Gastrocnemius medialis (tissue), 4 donors: ENCODE results near the gene ZNF541. TPM values are rescaled to one million over a fixed set of nuclear protein-coding genes. Genes with fewer than 3 reads are reported as not detected.

Experiments
- ATAC-seq, 2 donors: fragments of 150-250 bp; one replicate each; pipeline ENCODE4 v1.9.1; 2016
- DNase-seq, 2 donors: peaks; one replicate each; pipeline ENCODE4 v3.0.0-alpha.2; 2019
- H3K27ac ChIP-seq, 4 donors: fragments of 200-600 bp; sonication (generic); 1 replicate in 1 of 4; 2 replicates in 3 of 4; pipeline ENCODE4 v1.5.1; 2016 to 2018; ENCODE audit warnings: mild to moderate bottlenecking in 2 of 4, moderate library complexity in 1 of 4
- H3K27me3 ChIP-seq, 3 donors: fragments of 200-600 bp; sonication (generic) in 2 of 3; 1 replicate in 1 of 3; 2 replicates in 2 of 3; pipeline versions ENCODE4 v1.5.1 to v1.6.0; 2016 to 2019; ENCODE audit warnings: mild to moderate bottlenecking in 1 of 3, moderate library complexity in 1 of 3
- H3K36me3 ChIP-seq, 2 donors: fragments of 200-600 bp; sonication (generic) in 1 of 2; one replicate each; pipeline ENCODE4 v1.5.1; 2017 to 2018
- H3K4me1 ChIP-seq, 2 donors: fragments of 200-600 bp; sonication (generic) in 1 of 2; one replicate each; pipeline ENCODE4 v1.5.1; 2016 to 2017; ENCODE audit warnings: mild to moderate bottlenecking in 2 of 2
- H3K4me3 ChIP-seq, 4 donors: fragments of 200-600 bp; sonication (generic) in 3 of 4; 1 replicate in 1 of 4; 2 replicates in 3 of 4; pipeline ENCODE4 v1.5.1; 2016 to 2019; ENCODE audit warnings: mild to moderate bottlenecking in 2 of 4
- H3K9me3 ChIP-seq, 3 donors: fragments of 200-600 bp; sonication (generic) in 2 of 3; 1 replicate in 1 of 3; 2 replicates in 2 of 3; pipeline ENCODE4 v1.5.1; 2016 to 2019
- POLR2A ChIP-seq, 2 donors: fragments of 450-650 bp; IDR thresholded peaks; one replicate each; pipeline ENCODE4 v1.6.1; 2017; ENCODE audit warnings: antibody characterized with exemption in 2 of 2, mild to moderate bottlenecking in 2 of 2, moderate library complexity in 2 of 2
- in situ Hi-C, 4 donors: fragments of 200-750 bp; cut with MboI; loops; one replicate each; pipeline versions ENCODE4 v1.15.0 to v1.8.0; 2017; ENCODE audit warnings: low sequenced_read_pairs in 4 of 4
- intact Hi-C: fragments of 100-400 bp; cut with DNase I; formaldehyde crosslinking; loops from one replicate; pipeline ENCODE4 v1.15.1; 2023; ENCODE audit warnings: low total_unique reads
- total RNA-seq, 4 donors: library from RNA; depleted of rRNA; stranded (reverse); fragments of >200 nt; gene quantifications; one replicate each; pipeline versions ENCODE4 v1.1.0 to v1.2.3, GENCODE V29; 2016
- TF ChIP-seq, protein P1 (sequence below), 5 experiments: fragments of 450-650 bp in 3 of 5; fragments of 200-600 bp in 2 of 5; sonication (generic) in 2 of 5; IDR thresholded peaks in 4 of 5; conservative IDR thresholded peaks in 1 of 5; 1 replicate in 4 of 5; 2 replicates in 1 of 5; pipeline ENCODE4 v1.5.1; 2016 to 2019; ENCODE audit warnings: antibody characterized with exemption in 5 of 5, mild to moderate bottlenecking in 3 of 5, moderate library complexity in 3 of 5

The ZNF541 gene
- total RNA-seq, 4 donors from 2014 or later, result not detected

DNA sequence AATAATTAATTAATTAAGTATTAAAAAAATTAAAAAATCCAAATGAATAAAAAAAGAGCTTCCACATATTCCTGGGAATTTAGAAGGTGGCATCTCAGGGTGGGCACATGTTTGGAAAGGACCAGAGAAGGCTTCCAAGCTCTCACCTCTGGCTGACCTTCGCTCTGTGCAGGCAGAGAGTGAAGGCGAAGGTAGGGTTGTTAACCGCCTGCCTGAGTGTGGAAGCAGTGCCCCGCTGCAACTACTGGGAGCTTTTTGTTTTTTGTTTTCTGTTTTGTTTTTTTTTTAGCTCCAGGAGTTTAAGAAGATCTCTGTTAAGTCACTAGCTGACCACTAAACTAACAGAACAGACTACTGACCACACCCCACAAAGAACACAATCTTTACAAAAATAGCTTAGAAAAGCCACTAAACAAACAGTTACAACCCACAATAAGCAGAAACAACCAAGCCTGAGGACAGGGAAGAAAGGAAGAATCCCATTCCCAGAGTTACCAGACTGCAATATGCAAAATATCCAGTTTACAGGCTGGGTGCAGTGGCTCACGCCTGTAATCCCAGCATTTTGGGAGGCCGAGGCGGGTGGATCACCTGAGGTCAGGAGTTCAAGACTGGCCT, 11.4 kb downstream of the ZNF541 start:
- Histone ChIP-seq H3K27me3 (no peaks in the 10 kb centered on the region), H3K36me3 (no peaks in the 10 kb centered on the region), H3K9me3 (no peaks in the 10 kb centered on the region), H3K4me1 (no peaks in the 10 kb centered on the region), H3K4me3 (no peak overlapping the region), H3K27ac (no peak overlapping the region)
- no peak for DNase-seq
- TF ChIP-seq POLR2A (IDR thresholded peaks at IDR 0.05), result no peak
- ATAC-seq, result no peak
- intact Hi-C loops, result no loop called here
- in situ Hi-C loops, result no loop called here

DNA sequence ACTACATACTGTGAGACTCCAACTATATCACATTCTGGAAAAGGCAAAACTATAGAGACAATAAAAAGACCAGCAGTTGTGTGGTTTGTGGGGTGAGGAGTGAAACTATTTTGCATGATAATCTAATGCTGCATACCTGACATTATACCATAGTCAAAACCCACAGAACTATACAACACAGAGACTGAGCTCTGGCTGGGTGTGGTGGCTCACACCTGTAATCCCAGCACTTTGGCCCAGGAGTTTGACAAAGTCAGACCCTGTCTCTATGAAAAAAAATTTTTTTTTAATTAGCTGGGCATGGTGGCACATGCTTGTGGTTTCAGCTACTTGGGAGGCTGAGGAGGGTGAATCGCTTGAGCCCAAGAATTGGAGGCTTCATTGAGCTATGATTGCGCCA, 11.9 kb downstream of the ZNF541 start:
- H3K27ac ChIP-seq, result no peak overlapping the region
- H3K27me3 ChIP-seq, result no peaks in the 10 kb centered on the region
- DNase-seq, result no peak
- H3K9me3 ChIP-seq, result no peaks in the 10 kb centered on the region
- H3K4me3 ChIP-seq, result no peak overlapping the region
- intact Hi-C loops, result no loop called here
- H3K4me1 ChIP-seq, result no peaks in the 10 kb centered on the region
- in situ Hi-C loops, result no loop called here
- no peak for ATAC-seq
- TF ChIP-seq POLR2A (IDR thresholded peaks at IDR 0.05), result no peak
- TF ChIP-seq, protein P1, sequence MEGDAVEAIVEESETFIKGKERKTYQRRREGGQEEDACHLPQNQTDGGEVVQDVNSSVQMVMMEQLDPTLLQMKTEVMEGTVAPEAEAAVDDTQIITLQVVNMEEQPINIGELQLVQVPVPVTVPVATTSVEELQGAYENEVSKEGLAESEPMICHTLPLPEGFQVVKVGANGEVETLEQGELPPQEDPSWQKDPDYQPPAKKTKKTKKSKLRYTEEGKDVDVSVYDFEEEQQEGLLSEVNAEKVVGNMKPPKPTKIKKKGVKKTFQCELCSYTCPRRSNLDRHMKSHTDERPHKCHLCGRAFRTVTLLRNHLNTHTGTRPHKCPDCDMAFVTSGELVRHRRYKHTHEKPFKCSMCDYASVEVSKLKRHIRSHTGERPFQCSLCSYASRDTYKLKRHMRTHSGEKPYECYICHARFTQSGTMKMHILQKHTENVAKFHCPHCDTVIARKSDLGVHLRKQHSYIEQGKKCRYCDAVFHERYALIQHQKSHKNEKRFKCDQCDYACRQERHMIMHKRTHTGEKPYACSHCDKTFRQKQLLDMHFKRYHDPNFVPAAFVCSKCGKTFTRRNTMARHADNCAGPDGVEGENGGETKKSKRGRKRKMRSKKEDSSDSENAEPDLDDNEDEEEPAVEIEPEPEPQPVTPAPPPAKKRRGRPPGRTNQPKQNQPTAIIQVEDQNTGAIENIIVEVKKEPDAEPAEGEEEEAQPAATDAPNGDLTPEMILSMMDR (IDR thresholded peaks at IDR 0.05 in 4 of 5, conservative IDR thresholded peaks at IDR 0.05 in 1 of 5), result no peak
- no peaks in the 10 kb centered on the region for H3K36me3 ChIP-seq

DNA sequence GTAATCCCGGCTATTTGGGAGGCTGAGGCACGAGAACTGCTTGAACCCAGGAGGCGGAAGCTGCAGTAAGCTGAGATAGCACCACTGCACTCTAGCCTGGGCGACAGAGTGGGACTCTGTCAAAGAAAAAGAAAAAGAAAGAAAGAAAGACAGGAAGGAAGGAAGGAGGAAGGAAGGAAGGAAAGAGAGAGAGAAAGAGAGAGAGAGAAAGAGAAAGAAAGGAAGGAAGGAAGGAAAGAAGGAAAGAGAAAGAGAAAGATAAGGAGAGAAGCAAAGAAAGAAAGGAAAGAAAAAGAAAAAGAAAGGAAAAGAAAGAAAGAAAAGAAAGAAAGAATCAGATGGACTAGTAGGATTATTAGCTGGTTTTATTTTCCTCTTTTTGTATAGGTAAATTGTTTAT, 22.8 kb downstream of the ZNF541 start:
- no peak for DNase-seq
- no peak for ATAC-seq
- intact Hi-C loops, result no loop called here
- Histone ChIP-seq H3K9me3 (no peaks in the 10 kb centered on the region), H3K36me3 (no peaks in the 10 kb centered on the region), H3K27ac (no peak overlapping the region), H3K4me1 (no peaks in the 10 kb centered on the region), H3K27me3 (peaks cover 7 to 24% (median 7%) of the 10 kb centered on the region in 3 donors), H3K4me3 (no peak overlapping the region)
- TF ChIP-seq, protein P1 (IDR thresholded peaks at IDR 0.05 in 4 of 5, conservative IDR thresholded peaks at IDR 0.05 in 1 of 5), result no peak
- no peak for TF ChIP-seq POLR2A (IDR thresholded peaks at IDR 0.05)
- in situ Hi-C loops, result no loop called here

DNA sequence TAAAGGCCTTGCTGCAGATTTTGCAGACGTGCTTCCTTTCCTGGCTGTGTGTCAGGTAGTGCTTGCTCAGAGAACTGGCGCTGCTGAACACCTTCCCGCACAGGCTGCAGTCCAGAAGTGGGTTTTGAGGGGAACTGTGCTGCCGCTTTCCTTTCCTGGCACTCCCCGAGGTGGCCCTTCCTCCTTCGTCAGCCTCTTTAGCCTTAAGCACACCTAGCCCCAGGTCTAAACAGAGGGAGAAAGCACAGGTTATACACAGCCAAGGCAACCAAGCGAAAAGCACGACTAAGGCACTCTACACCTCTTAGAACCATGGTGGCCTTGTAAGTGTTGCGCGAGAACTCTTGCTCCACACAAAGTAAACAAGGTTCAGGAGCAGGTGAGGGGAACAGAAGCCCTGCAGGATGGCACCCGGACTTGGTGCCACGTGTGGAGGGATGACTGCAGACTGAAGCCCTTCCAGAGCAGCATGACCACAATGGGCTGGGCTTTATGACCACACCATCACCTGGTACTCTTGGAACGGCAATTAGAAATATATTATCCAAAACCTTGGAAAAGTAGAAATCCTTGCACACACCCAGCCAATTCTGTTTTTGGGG, 23.6 kb downstream of the ZNF541 start:
- intact Hi-C loops (no loop called here), in situ Hi-C loops (no loop called here)
- Histone ChIP-seq H3K4me3 (no peak overlapping the region), H3K4me1 (no peaks in the 10 kb centered on the region), H3K36me3 (no peaks in the 10 kb centered on the region), H3K27ac (no peak overlapping the region), H3K9me3 (no peaks in the 10 kb centered on the region), H3K27me3 (peaks cover 14 to 31% (median 14%) of the 10 kb centered on the region in 3 donors)
- ATAC-seq (no peak), DNase-seq (no peak)
- TF ChIP-seq, protein P1 (IDR thresholded peaks at IDR 0.05 in 4 of 5, conservative IDR thresholded peaks at IDR 0.05 in 1 of 5), result no peak
- TF ChIP-seq POLR2A (IDR thresholded peaks at IDR 0.05), result no peak

DNA sequence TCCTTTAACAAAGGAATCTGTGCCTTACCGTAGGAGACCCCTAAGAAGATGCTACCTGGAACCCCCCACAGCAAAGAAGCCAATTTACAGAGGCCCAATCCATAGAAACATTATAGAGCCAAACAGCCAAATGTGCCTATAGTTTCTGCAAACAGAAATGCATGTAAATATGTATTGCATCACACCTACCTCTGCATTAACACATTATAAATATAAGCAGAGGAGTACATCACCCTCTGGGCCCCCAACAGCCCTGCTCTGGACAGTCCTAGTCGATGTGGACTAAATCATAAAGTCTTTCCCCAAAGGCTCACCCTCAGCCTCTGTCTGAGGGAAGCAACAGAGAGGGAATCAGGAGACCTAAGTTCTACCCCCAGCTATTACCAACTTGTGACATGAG, 25.7 kb downstream of the ZNF541 start:
- ATAC-seq, result no peak
- in situ Hi-C loops (no loop called here), intact Hi-C loops (no loop called here)
- Histone ChIP-seq H3K4me3 (no peak overlapping the region), H3K36me3 (no peaks in the 10 kb centered on the region), H3K9me3 (no peaks in the 10 kb centered on the region), H3K27me3 (peaks cover 14 to 34% (median 21%) of the 10 kb centered on the region in 3 donors), H3K4me1 (no peaks in the 10 kb centered on the region), H3K27ac (no peak overlapping the region)
- TF ChIP-seq, protein P1 (IDR thresholded peaks at IDR 0.05 in 4 of 5, conservative IDR thresholded peaks at IDR 0.05 in 1 of 5), result no peak
- TF ChIP-seq POLR2A (IDR thresholded peaks at IDR 0.05), result no peak
- DNase-seq, result no peak
